Left cardiac atrium (tissue), 4 donors: Measurements from ENCODE around the gene MRPL37. TPM values are rescaled to one million over a fixed set of nuclear protein-coding genes. Genes with fewer than 3 reads are reported as not detected.

Source experiments
- ATAC-seq, 2 donors: fragments of 200-7000 bp; cut with Tn5 transposase; one replicate each; pipeline ENCODE4 v1.9.1; 2020; ENCODE audit warnings: mild to moderate bottlenecking in 2 of 2, moderate library complexity in 2 of 2
- DNase-seq: peaks from one replicate; pipeline ENCODE4 v3.0.0-alpha.2; 2020
- intact Hi-C, 2 donors: fragments of 100-400 bp; cut with DNase I; formaldehyde crosslinking; loops; one replicate each; pipeline versions ENCODE4 v1.14.1 to v1.15.1; 2022 to 2023
- total RNA-seq, 2 donors: library from RNA; stranded (reverse); fragmentation: NEBNext Ultra II Directional; extraction: Animal tissue kit (Norgen Biotek cat#: 25700); gene quantifications; one replicate each; pipeline ENCODE4 v1.2.1, GENCODE V29; 2021
- donor health status: DM: no; HTN: yes; CAD: no.
- donor health status: DM: no; HTN: yes; CAD: no; lungs with severe emphysema.
- donor health status: DM: yes; HTN: yes; CAD: no.
- donor health status: Dilated cardiomyopathy.

The MRPL37 gene
- total RNA-seq, 2 donors from 2014 or later: 54.7 to 64.2 TPM

GRCh38 chr1:54171016-54171415 lies 29.0 kb upstream of the MRPL37 start:
- intact Hi-C loops: no loop called here
- ATAC-seq: no peak
- no peak for DNase-seq

DNA sequence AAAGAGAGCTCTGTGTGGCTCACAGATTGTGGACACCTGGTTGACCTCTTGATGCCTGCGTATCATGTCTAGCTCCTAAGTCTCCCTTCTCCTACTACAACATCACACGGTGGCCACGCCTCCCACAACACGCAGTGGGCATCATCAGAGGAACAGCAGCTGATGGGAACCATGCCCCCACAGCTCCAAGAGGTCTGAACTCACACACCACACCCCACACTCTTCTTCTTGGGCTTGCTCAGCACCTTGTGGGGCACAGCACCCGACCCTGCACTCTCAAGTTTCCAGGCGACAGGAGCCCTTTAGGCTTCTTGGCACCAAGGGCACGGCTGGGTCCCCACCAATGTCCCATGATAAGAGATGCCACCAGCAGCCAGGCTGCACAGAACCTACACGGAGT lies 28.4 kb upstream of the MRPL37 start:
- ATAC-seq (no peak), DNase-seq (no peak)
- intact Hi-C loops: no loop called here

GRCh38 chr1:54172614-54173599 lies 27.1 kb upstream of the MRPL37 start:
- intact Hi-C loops: no loop called here
- peak in 1 of 2 donors; percentile 68 for ATAC-seq
- DNase-seq: no peak

- DNase-seq (no peak), ATAC-seq (no peak)
- intact Hi-C loops: no loop called here
Measured at GRCh38 chr1:54173681-54174080, 26.3 kb upstream of the MRPL37 start.

DNA sequence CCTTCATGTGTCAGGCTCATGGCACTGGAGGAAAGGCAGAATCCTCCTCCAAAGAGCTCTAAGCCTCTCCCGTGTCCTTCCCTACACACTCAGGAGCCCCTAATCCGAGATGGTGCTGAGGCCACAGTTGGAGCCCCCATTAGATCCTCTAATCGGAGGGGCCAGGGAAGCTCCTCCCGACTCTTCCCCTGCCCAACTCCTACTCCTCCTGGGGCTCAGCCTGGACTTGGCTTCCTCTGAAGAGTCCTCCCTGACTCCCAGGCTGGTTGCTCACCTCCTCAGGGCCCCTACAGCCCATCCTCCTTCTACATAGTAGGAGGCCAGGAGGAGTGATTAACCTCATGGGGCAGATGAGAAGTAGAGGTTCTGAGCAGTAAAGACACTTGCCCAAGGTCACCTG lies 25.9 kb upstream of the MRPL37 start:
- no peak for DNase-seq
- intact Hi-C loops: no loop called here
- ATAC-seq: no peak

- intact Hi-C loops: no loop called here
- no peak for ATAC-seq
- DNase-seq: no peak
Measured at GRCh38 chr1:54176621-54177327, 23.2 kb upstream of the MRPL37 start.

DNA sequence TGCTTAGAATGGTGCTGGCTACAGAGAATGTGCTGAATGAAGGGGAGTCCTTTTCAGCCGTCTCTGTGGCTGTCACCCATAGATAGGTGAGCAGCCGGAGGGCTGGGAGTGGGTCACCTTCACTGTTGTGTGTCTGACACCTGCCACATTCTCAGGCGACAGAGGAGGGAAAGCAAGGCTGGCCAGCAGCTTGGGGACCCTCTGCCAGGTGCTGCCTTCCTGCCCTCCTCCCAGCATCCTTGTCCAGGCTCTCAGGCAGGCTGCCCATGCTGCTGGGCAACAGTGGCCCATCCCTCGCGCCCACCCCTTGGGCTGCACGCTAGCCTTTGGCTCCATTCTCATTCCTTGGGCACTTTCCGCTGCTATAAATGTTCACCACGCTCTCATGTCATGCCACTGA lies 22.2 kb upstream of the MRPL37 start:
- DNase-seq (no peak), ATAC-seq (no peak)
- intact Hi-C loops: no loop called here

DNA sequence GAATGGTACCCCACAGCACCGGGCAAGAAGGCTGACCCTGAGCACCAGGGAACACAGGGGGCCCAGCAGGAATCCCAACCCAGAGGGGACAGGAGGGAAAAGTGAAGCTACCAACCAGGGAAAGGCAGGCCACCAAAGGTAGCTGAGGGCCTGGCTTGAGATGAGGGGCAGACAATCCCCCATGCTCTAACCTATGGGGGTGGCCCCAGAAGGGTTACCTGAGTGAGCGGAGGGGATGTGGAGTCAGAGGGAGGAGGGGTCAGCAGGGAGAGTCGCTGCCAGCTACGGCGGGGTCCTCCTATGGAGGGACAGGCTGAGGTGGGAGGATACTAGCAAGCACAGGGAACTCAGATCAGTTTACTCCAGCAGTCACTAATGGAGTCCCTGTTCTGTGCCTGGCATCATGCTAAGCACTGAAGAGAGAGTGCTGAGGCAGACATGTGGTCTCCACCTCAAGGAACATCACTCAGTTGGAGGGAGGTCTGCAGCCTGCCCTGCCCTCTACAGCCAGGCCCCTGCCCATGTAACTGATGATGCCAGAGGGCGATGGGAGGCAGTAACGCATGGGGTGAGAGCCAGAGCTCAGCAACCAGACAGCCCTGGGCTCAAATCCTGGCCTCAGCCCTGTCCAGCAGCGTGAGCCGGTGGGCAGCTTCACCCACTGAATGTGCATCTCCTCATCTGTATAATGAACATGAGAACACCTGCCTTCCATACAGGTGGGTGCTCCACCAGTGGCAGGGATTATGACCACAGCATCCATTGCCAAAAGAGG lies 21.5 kb upstream of the MRPL37 start:
- DNase-seq (no peak), ATAC-seq (no peak)
- intact Hi-C loops: no loop called here

DNA sequence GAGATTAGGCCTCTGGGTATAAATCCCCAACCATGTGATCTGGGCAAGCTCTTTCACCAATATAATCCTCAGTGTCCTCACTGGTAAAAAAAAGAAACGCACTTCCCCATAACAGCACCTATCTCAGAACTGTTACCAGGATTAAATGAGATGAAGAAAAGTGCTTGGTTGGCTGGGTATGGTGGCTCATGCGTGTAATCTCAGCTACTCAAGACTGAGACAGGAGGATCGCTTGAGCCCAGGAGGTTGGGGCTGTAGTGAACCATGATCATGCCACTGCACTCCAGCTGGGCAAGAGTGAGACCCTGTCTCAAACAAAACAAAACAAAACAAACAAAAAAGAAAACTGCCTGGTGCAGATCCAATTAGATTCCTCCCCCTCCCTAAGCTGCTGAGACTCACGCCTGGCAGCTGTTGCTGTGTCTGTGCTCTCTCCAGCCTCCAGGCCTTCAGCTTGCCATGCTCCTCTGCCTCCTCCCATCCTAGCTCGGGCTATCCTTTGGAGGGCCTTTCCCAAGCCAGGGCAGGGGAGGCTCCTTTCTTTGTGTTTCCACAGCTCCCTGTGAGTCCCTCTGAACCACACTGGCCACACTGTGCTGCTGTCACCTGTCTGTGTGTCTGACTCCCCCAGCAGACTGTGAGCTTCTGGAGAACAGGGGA lies 19.1 kb upstream of the MRPL37 start:
- ATAC-seq (no peak), DNase-seq (no peak)
- intact Hi-C loops: no loop called here

DNA sequence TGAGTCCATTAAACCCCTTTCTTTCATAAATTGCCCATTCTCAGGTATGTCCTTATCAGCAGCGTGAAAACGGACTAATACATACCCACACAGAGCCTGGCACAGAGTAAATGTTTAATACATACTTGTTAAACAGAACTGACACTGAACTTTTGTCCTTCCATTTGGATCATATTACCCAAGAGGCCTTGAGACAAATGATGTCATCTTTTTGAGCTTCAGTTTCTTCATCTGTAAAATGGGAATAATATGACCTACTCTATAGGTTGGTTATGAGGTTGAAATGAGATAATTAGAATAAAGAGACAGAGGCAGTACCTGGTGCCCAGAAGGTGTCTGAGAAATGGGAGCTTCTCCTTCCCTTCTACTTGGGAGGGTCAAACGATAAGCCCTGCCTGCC lies 13.9 kb upstream of the MRPL37 start:
- intact Hi-C loops: no loop called here
- DNase-seq: no peak
- no peak for ATAC-seq

DNA sequence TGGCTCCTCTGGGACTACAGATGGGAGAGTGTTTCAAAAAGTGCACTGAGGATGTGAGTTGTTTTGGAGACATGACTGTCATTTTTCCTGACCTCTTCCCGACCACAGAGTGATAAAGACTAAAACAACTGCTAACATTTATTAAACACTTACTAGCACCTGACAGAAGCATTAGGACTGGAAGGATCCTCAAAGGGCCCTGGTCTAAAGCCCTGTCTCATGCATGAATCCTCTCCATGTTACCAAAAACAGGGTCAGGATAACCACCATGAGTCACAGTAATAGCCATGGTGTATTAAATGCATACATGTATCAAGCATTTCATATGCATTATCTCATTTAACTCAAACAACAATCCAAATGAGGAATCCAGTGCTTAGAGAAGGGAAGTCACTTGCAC lies 11.7 kb upstream of the MRPL37 start:
- ATAC-seq: no peak

DNA sequence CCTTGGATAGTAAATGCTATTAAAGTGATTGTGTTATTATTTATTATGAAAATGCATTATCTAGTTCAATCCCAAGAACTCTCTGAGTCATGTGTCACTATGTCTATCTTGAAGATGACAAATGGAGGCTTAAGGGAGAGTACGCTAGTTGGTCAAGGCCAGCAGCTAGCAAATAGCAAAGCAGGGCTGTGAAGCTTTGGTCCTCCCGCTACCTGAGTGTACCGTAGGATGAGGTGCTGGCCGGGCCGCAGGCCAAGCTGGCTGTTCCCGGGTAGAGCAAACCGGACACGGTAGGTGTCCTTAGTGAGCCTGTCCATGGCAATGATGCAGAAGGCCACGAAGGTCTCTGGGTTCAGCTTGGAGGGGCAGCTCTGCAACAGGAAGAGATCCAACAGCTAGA lies 9.4 kb upstream of the MRPL37 start:
- ATAC-seq (no peak), DNase-seq (no peak)
- intact Hi-C loops: loop anchor here in 1 of 2 donors (10.0 kb wide), 1 partner anchor 304 kb away; no protein-coding TSS in a partner anchor

More for the DNA sequence above, 11.7 kb upstream of the MRPL37 start:
- intact Hi-C loops: no loop called here
- no peak for DNase-seq

DNA sequence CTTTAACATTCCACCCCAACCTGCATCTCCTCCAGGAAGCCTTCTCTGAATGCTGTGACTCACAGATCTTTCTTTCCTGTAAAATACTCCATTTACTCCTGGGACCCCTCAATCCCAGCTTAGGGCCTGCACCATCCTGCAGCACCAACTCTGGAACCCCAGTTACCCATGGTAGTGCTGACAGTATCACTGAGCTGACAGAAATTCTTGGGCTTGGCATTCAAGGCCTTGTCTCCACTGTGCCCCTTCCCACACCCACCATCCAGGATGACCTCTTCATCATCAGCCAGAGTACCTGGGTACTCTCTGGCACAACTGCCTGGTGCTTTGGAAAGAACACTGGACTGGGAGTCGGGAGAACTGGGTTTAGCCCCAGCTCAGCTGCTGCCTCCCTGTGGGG lies 8.4 kb upstream of the MRPL37 start:
- ATAC-seq (no peak), DNase-seq (no peak)
- intact Hi-C loops: loop anchor here in 1 of 2 donors (10.0 kb wide), 1 partner anchor 303 kb away; no protein-coding TSS in a partner anchor

- ATAC-seq (no peak), DNase-seq (no peak)
- intact Hi-C loops: loop anchor here in 1 of 2 donors (10.0 kb wide), 1 partner anchor 301 kb away; no protein-coding TSS in a partner anchor
Measured at GRCh38 chr1:54193453-54193852, 6.5 kb upstream of the MRPL37 start.

GRCh38 chr1:54199151-54199764 lies 709 bp upstream of the MRPL37 start:
- intact Hi-C loops: loop anchor here in 1 of 2 donors (10.0 kb wide), 1 partner anchor 296 kb away; no protein-coding TSS in a partner anchor
- no peak for ATAC-seq
- no peak for DNase-seq

- intact Hi-C loops: loop anchor here in 1 of 2 donors (10.0 kb wide), 1 partner anchor 74 kb away; no protein-coding TSS in a partner anchor
- ATAC-seq (no peak), DNase-seq (no peak)
Measured at GRCh38 chr1:54200519-54200997, 591 bp downstream of the MRPL37 start.

- intact Hi-C loops: loop anchor here in 1 of 2 donors (10.0 kb wide), 1 partner anchor 71 kb away; no protein-coding TSS in a partner anchor
- no peak for ATAC-seq
- DNase-seq: no peak
Measured at GRCh38 chr1:54204199-54204598, 4.2 kb downstream of the MRPL37 start.

DNA sequence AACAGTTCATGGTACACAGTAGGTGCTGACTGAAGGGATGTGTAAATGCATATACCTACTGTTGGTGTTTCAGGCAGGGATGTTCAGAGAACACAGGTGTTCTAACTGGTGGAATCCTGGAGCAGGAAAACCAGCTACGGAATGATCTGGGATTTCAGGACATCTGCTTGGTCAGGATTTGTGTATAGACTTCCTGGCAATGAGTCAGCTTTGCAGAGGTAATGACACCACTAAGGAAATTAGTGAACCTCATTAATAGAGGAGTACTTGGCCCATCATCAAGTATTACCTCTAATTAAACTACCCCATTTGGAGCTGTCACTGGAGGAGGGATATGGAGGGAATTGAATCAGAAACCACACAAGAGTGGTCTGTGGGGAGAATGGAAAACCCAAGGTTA lies 7.3 kb downstream of the MRPL37 start:
- DNase-seq: no peak
- intact Hi-C loops: loop anchor here in 1 of 2 donors (10.0 kb wide), 1 partner anchor 68 kb away; no protein-coding TSS in a partner anchor
- no peak for ATAC-seq
